Measurements from ENCODE around the gene ZHX3.

Gene ZHX3

GRCh38 chr20:41171736-41172295, 145.7 kb downstream of the ZHX3 start:
- no peak for DNase-seq (ENCODE audit: low read depth)

GRCh38 chr20:41170386-41171105, 147.0 kb downstream of the ZHX3 start:
- DNase-seq (ENCODE audit: low read depth): no peak

- DNase-seq (ENCODE audit: low read depth): no peak
Observed at GRCh38 chr20:41169791-41170351, 147.7 kb downstream of the ZHX3 start.

- DNase-seq (ENCODE audit: low read depth): no peak
Observed at GRCh38 chr20:41169162-41169690, 148.3 kb downstream of the ZHX3 start.

- DNase-seq (ENCODE audit: low read depth): no peak
Observed at GRCh38 chr20:41168281-41169161, 149.0 kb downstream of the ZHX3 start.

GRCh38 chr20:41167481-41168253, 149.9 kb downstream of the ZHX3 start:
- DNase-seq (ENCODE audit: low read depth): no peak

- DNase-seq (ENCODE audit: low read depth): no peak
Observed at GRCh38 chr20:41167118-41167470, 150.4 kb downstream of the ZHX3 start.

GRCh38 chr20:41166201-41167117, 151.1 kb downstream of the ZHX3 start:
- no peak for DNase-seq (ENCODE audit: low read depth)

- DNase-seq (ENCODE audit: low read depth): no peak
Observed at GRCh38 chr20:41165001-41165882, 152.3 kb downstream of the ZHX3 start.

GRCh38 chr20:41163821-41164220, 153.7 kb downstream of the ZHX3 start:
- no peak for DNase-seq (ENCODE audit: low read depth)

- DNase-seq (ENCODE audit: low read depth): no peak
Observed at GRCh38 chr20:41162396-41162795, 155.1 kb downstream of the ZHX3 start.

- no peak for DNase-seq (ENCODE audit: low read depth)
Observed at GRCh38 chr20:41161886-41162285, 155.6 kb downstream of the ZHX3 start.

- DNase-seq (ENCODE audit: low read depth): no peak
Observed at GRCh38 chr20:41160686-41161085, 156.8 kb downstream of the ZHX3 start.

- no peak for DNase-seq (ENCODE audit: low read depth)
Observed at GRCh38 chr20:41159547-41159946, 158.0 kb downstream of the ZHX3 start.

- DNase-seq (ENCODE audit: low read depth): no peak
Observed at GRCh38 chr20:41158082-41158625, 159.4 kb downstream of the ZHX3 start.

GRCh38 chr20:41155261-41155660, 162.3 kb downstream of the ZHX3 start:
- DNase-seq (ENCODE audit: low read depth): no peak

- no peak for DNase-seq (ENCODE audit: low read depth)
Observed at GRCh38 chr20:41154436-41155176, 162.9 kb downstream of the ZHX3 start.

GRCh38 chr20:41152108-41152757, 165.3 kb downstream of the ZHX3 start:
- DNase-seq (ENCODE audit: low read depth): no peak
